ENCODE measurements around the gene PAX5.
A peak's percentile ranks its signal among the peaks of the same experiment; 100 is the strongest.

Gene PAX5

GRCh38 chr9:36985769-36986467 lies 48.1 kb downstream of the PAX5 start:
- no peak for DNase-seq

- no peak for DNase-seq
These were observed 48.9 kb downstream of the PAX5 start for GRCh38 chr9:36985061-36985768.

GRCh38 chr9:36980148-36980974 lies 53.7 kb downstream of the PAX5 start:
- DNase-seq, result peak; percentile 90

GRCh38 chr9:36976371-36977030 lies 57.6 kb downstream of the PAX5 start:
- DNase-seq, result no peak

- DNase-seq, result no peak
These were observed 59.3 kb downstream of the PAX5 start for GRCh38 chr9:36974731-36975130.

- no peak for DNase-seq
These were observed 62.1 kb downstream of the PAX5 start for GRCh38 chr9:36971935-36972488.

- peak; percentile 14 for DNase-seq
These were observed 63.8 kb downstream of the PAX5 start for GRCh38 chr9:36970007-36970888.

GRCh38 chr9:36969216-36969771 lies 64.8 kb downstream of the PAX5 start:
- DNase-seq, result no peak

GRCh38 chr9:36968574-36969215 lies 65.4 kb downstream of the PAX5 start:
- DNase-seq, result no peak

GRCh38 chr9:36967997-36968396 lies 66.1 kb downstream of the PAX5 start:
- no peak for DNase-seq

- no peak for DNase-seq
These were observed 67.5 kb downstream of the PAX5 start for GRCh38 chr9:36966371-36967097.

- no peak for DNase-seq
These were observed 69.3 kb downstream of the PAX5 start for GRCh38 chr9:36964791-36965190.

GRCh38 chr9:36963346-36963745 lies 70.7 kb downstream of the PAX5 start:
- DNase-seq, result no peak

GRCh38 chr9:36962691-36963090 lies 71.4 kb downstream of the PAX5 start:
- no peak for DNase-seq

- no peak for DNase-seq
These were observed 72.3 kb downstream of the PAX5 start for GRCh38 chr9:36961561-36962325.

GRCh38 chr9:36961051-36961450 lies 73.0 kb downstream of the PAX5 start:
- DNase-seq, result no peak

- no peak for DNase-seq
These were observed 73.5 kb downstream of the PAX5 start for GRCh38 chr9:36960575-36960955.

GRCh38 chr9:36959681-36960574 lies 74.1 kb downstream of the PAX5 start:
- DNase-seq, result no peak
